Prostate gland (tissue), 2 donors: ENCODE results near the gene CDH22.

Experiments used
- POLR2A ChIP-seq: fragments of 450-650 bp; IDR thresholded peaks from one replicate; pipeline ENCODE4 v1.6.1; 2016; ENCODE audit warnings: antibody characterized with exemption, mild to moderate bottlenecking
- TF ChIP-seq, protein P1 (sequence below), 4 experiments: fragments of 200-600 bp in 2 of 4; fragments of 450-650 bp in 2 of 4; sonication (generic) in 2 of 4; IDR thresholded peaks; 1 replicate in 3 of 4; 2 replicates in 1 of 4; pipeline ENCODE4 v1.5.1; 2016 to 2019; ENCODE audit warnings: antibody characterized with exemption in 4 of 4, mild to moderate bottlenecking in 2 of 4, moderate library complexity in 2 of 4

DNA sequence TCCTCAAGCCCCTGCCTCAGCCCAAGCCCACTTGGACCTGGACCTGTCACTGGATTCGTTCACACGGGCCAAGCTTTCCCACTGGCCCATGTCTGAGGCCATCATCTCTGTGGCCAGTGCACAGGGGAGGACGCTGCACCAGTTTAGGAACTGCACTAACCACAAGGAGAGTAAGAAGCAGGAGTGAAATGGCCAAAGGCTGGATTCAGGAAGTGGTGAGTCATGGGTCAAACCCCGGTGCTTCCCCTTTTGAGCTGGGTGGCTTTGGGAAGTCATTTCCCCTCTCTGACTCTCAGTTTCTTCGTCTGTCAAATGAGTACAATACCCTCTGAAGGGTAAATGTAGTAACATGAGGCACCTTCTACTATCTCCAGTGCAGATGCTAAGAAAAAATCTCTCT is 102.3 kb downstream of the CDH22 start:
- no peak for TF ChIP-seq POLR2A
- TF ChIP-seq, protein P1, sequence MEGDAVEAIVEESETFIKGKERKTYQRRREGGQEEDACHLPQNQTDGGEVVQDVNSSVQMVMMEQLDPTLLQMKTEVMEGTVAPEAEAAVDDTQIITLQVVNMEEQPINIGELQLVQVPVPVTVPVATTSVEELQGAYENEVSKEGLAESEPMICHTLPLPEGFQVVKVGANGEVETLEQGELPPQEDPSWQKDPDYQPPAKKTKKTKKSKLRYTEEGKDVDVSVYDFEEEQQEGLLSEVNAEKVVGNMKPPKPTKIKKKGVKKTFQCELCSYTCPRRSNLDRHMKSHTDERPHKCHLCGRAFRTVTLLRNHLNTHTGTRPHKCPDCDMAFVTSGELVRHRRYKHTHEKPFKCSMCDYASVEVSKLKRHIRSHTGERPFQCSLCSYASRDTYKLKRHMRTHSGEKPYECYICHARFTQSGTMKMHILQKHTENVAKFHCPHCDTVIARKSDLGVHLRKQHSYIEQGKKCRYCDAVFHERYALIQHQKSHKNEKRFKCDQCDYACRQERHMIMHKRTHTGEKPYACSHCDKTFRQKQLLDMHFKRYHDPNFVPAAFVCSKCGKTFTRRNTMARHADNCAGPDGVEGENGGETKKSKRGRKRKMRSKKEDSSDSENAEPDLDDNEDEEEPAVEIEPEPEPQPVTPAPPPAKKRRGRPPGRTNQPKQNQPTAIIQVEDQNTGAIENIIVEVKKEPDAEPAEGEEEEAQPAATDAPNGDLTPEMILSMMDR (IDR thresholded peaks at IDR 0.05), result no peak
